A549 (cell line): Measurements from ENCODE around the gene CCDC182.

Experiments
- KDM5A ChIP-seq: fragments of 200-600 bp; sonication (generic); IDR thresholded peaks from 2 replicates; pipeline ENCODE4 v1.6.1; 2016; ENCODE audit warnings: antibody characterized with exemption, mild to moderate bottlenecking
- NR3C1 ChIP-seq: fragments of >200 bp; sonication (Bioruptor Twin); formaldehyde crosslinking; IDR thresholded peaks from 3 replicates; pipeline ENCODE4 v1.6.1; 2017
- RAD21 ChIP-seq, 2 experiments: fragments of >200 bp in 1 of 2; sonication (Bioruptor Twin) in 1 of 2; formaldehyde crosslinking in 1 of 2; IDR thresholded peaks in 1 of 2; conservative IDR thresholded peaks in 1 of 2; 2 replicates in 1 of 2; 3 replicates in 1 of 2; pipeline ENCODE4 v1.6.1; 2012 to 2018; ENCODE audit warnings: inconsistent platforms in 1 of 2
- TF ChIP-seq, protein P1 (sequence below): fragments of >200 bp; sonication (Bioruptor Twin); formaldehyde crosslinking; IDR thresholded peaks from 3 replicates; pipeline ENCODE4 v1.5.1; 2016

- TF ChIP-seq KDM5A (no peak), RAD21 (conservative IDR thresholded peaks at IDR 0.05 in 1 of 2, IDR thresholded peaks at IDR 0.05 in 1 of 2) (no peak), NR3C1 (no peak)
- TF ChIP-seq, protein P1, sequence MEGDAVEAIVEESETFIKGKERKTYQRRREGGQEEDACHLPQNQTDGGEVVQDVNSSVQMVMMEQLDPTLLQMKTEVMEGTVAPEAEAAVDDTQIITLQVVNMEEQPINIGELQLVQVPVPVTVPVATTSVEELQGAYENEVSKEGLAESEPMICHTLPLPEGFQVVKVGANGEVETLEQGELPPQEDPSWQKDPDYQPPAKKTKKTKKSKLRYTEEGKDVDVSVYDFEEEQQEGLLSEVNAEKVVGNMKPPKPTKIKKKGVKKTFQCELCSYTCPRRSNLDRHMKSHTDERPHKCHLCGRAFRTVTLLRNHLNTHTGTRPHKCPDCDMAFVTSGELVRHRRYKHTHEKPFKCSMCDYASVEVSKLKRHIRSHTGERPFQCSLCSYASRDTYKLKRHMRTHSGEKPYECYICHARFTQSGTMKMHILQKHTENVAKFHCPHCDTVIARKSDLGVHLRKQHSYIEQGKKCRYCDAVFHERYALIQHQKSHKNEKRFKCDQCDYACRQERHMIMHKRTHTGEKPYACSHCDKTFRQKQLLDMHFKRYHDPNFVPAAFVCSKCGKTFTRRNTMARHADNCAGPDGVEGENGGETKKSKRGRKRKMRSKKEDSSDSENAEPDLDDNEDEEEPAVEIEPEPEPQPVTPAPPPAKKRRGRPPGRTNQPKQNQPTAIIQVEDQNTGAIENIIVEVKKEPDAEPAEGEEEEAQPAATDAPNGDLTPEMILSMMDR: no peak
Observed at GRCh38 chr17:57744195-57745170, 616 bp downstream of the CCDC182 start.
